UCSD-AML1 (cell line): Measurements from ENCODE around the gene MED22.

Experiments
- DNase-seq: peaks from one replicate; lab custom pipeline; 2025; ENCODE audit not compliant: unreplicated experiment; lab: John Stamatoyannopoulos, UW

Gene MED22

DNA sequence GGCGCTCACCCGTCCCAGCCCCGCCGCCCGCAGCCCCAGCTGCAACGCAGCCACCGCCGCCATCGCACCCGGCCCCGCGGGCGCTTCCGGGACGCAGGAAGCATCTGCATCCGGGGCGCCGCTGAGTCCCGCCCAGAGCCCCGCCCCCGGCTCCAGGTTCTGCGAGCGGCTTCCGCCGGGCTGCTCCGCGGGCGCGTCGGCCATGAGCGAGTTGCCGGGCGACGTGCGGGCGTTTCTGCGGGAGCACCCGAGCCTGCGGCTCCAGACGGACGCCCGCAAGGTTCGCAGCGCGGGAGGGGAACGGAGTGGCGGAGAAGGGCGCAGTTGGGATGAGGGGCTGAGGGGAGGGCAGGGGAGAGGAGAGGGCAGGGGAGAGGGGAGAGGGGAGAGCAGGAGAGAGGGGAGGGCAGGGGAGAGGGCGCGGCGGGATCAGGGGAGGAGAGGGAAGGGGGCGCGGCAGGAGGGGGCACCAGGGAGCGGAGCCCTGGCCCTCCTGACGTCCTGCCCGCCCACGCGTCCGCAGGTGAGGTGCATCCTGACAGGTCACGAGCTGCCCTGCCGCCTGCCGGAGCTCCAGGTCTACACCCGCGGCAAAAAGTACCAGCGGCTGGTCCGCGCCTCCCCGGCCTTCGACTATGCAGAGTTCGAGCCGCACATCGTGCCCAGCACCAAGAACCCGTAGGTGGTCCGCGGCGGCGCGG lies 8.6 kb upstream of the MED22 start, which contains the start of the genes SURF1 and SURF2:
Gene SURF1, minus strand, starts transcription at position 97 of the 701 bp plus-strand sequence. Its CDS starts 34 bp downstream, at position 63.
Gene SURF2, plus strand, starts transcription at position 160 of the 701 bp plus-strand sequence. Its CDS starts 43 bp downstream, at position 203.
- DNase-seq = peak; percentile 86

- DNase-seq = peak; percentile 46
Observed at GRCh38 chr9:133355881-133356357, 8.0 kb upstream of the MED22 start.

- DNase-seq = no peak
Observed at GRCh38 chr9:133354766-133355165, 6.8 kb upstream of the MED22 start.

DNA sequence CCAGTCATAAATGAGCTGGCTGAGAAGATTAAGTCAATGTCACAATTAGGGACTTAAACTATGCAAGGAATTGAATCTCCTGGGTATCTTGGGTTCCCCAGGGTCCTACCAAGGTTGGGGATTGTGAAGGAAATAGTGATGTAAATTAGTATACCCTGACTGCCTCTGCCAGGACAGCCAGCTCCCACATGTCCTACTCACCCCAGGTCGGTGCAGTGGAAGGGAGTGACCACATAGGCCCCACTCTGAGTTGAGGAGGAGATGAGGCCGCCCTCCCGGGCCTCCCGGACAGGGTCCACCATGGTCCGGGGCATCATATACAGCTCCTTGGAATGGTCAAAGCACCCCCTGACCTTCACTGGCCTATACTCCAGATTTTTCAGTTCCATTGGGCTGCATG lies 5.6 kb upstream of the MED22 start:
- DNase-seq = no peak

DNA sequence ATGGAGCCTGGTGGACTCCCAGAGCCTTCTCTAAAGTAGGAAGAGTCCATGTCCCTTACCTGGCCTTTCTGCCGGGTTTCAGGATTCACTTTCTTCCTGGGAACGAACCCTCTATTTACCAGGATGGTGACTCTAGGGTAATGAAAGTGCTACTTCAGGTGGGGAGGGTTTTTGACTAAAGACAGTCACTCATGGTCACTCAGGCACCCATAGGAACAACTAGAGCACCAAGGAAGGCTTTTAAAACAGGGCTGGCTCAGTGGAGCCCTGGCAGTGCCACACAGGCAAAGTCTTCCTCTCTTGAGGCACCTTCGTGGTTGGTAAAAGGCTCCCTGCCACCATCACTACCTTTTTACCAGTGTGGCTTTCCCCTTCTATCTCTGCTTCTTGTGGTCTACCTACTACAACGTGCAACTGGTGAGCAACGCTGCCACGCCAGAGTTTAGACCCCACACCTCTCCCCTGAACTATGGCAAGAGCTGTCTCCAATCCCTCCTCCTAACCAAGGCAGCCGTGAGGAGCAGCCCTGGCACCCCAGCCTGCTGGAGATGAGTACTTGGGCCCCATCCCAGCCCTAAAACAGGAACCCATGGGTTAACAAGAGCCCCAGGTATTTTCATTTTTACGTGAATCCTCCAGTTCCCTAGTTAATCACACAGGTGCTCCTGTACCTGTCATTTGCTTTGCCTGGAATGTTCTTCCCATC lies 4.9 kb upstream of the MED22 start:
- no peak for DNase-seq

GRCh38 chr9:133351908-133352634 lies 4.1 kb upstream of the MED22 start:
- DNase-seq = peak; percentile 72

- DNase-seq = no peak
Observed at GRCh38 chr9:133351526-133351907, 3.6 kb upstream of the MED22 start.

- no peak for DNase-seq
Observed at GRCh38 chr9:133349965-133350616, 2.2 kb upstream of the MED22 start.

- no peak for DNase-seq
Observed at GRCh38 chr9:133348718-133349573, 1.0 kb upstream of the MED22 start.

DNA sequence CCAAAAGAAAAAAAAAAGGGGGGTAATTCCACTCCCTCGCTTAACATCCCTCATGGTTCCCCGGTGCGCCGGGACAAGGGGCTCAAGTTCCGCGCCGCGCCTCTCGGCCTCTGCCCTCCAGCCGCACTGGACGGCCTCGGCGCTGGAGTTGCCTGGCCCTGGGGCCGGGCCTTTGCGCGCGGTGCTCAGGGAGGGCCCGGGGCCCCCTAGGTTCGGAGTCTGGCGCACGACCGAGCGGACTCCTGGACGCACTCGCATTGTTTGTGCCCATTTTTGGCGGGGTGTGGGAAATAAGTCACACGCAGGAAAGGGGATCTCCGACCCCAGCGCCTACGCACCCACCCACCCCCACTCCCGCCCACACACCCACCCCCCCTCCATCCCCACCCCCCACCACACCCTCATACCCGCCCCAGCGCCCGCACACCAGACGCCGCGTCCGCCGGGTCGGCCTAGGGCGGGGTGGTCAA lies 381 bp downstream of the MED22 start:
- DNase-seq = peak; percentile 62

GRCh38 chr9:133346021-133346785 lies 1.7 kb downstream of the MED22 start:
- no peak for DNase-seq

GRCh38 chr9:133345596-133345995 lies 2.3 kb downstream of the MED22 start:
- DNase-seq = no peak

DNA sequence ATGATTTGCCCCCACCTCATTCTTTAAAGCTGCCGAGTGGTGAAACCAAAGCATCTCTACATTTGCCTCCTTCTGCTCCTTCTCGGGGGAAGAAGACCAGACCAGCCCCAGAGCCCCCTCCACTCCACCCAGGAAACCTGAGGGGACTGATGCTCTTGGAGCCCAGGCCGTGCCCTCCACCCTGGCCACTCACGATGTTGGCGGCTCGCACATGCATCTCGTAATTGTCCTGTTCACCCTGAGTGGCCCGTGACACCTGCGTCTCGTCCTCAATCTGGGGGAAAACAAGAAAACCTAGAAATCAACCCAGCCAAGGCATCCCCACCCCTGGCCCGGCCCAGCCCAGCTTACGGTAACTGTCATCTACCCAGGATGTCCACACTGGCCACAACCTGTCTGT lies 3.0 kb downstream of the MED22 start:
- no peak for DNase-seq

GRCh38 chr9:133344071-133344470 lies 3.9 kb downstream of the MED22 start:
- DNase-seq = no peak

GRCh38 chr9:133342570-133342969 lies 5.4 kb downstream of the MED22 start:
- DNase-seq = no peak

DNA sequence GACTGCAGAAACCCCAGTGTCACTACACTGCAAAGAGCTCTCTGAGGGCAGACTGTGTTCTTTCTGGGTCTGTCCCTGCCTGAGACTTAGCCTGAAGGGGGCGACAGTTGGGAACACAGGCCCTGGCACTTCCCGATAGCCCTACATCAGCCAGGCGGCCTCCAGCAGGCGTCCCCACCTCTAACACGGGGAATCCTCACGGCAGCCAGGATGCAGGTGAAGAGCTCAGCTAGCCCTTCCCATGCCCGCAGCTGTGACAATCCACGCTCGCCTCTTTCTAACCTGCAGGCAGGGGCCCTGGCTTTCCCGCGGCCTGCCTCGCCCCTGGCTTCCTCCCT lies 5.9 kb downstream of the MED22 start:
- no peak for DNase-seq

DNA sequence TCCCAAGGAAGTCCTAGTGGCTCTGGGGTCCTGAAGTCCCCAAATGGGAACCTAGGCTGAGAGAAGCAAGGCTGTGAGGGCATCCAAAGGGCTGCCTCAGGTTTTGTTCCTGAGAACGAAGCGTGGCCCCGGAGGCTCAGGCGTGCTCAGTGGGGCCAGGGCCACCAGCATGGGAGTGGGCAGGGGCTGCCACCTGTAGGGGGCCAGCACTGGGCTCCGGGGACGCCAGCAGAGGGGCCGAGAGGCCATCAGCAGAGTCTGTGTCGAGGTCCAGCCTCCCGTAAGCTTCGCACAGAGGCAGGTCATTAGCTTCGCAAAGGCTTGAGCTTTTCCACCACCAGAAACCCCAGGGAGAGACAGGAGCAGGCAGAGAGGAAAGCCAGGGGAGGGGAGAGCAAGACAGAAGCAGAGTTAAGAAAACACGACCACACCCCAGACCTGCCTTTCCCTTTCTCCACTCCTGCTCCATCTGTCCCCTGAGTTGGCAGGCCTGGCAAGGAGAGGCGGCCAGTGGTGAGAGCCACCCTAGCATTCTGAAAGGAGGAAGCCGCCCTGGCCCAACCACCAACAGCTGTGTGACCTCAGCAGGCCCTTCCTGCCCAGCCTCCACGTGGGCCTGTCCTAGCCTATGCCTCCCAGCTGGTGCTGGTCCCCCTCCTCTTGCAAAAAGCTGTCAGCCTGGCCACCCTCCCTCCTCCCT lies 6.4 kb downstream of the MED22 start:
- DNase-seq = peak; percentile 80

DNA sequence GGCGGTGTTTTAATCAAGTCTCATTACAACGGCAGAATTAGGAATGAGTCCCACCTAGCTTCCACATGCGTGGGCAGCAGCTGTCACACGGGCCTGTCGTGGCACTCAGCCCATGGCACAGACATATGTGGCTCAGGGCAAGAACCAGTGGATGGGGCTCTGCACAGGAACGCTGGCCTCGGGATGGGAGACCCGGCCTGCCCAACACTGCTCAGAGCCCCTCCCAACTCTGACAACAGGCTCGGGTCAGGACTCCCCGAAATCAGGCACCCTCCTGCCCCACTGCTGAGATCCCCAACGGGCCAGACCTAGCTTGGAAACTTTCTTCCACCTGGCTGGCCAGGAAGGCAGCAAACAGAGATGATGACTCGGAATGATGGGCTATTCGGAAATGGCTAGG lies 7.0 kb downstream of the MED22 start:
- no peak for DNase-seq

DNA sequence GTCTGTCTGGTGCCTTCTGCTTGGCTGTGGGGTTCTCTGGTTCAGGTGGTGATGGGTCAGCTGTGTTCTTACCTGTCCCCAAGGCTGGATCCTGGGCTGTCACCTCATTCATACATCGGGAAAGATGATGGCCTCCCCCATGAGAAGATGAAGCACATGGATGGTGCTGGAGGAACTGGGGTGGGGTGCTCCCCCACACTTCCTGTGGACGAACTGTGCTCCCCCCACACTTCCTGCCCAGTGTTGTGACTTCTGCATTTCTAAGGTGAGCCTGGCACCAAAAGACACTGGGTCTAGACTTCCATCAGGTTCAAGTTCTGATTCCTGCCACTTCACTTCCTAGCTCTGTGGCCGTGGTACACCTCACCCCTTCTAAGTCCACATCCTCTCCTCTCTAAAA lies 7.7 kb downstream of the MED22 start:
- DNase-seq = peak; percentile 71
